ENCODE data around the gene TSPAN12. TPM values are rescaled to one million over a fixed set of nuclear protein-coding genes. Genes with fewer than 3 reads are reported as not detected.
"Not testable (repeated sequence)": the region's sequence is repeated elsewhere in the genome, so short reads cannot be mapped to it uniquely, and the experiment has no call there.

TSPAN12 gene
- polyA plus RNA-seq (2011; rRNA removed) (3.4 and 6.9 TPM in 2 replicates), polyA minus RNA-seq (2011; rRNA and poly(A)+ RNA removed) (1.6 and 9.2 TPM in 2 replicates)

DNA sequence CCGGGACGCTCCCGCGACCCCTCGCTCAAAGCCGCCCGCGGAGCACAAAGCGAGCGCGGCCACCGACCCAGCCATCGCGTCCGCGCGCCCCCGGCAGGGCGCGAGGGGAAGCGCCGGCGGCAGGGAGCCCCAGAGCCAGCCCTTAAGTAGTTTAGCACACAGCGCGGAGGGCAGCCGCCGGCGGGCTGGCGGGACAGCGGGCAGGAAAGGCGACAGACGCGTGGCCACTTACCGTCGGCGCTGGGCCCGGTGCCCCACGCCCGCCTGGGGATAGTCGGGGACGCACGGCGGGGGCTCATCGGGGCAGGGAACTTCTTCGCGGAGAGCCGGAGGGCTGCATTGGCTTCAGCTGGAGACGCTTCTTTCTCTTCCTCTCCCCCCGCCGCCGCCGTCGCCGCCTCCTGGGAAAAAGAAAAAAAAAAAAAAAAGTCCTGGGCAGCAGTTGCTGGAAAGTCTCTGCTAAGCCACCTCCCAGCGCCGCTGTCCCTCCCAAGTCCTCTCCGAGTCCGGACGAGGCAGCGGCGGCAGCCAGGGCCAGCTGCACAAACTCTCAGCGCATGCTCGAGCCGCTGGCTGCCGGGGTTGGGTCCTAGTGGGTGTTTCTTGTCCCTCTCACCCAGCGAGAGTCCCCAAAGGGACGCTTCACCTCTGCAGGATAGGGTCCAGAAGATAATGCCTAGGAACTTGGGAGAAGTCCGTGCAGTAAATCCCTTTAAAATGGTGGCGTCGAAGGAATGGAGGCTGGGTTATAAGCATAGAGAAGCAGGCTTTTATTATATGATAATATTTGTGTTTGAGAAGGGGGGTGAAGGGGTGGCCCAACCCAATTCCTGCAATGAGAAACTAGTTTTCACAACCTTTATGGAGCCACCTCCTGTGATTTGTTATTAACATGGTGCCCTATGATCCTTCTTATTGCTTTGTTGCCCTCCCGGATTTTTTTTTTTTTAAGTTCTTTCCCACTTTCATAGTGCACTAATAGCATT is at the start of gene TSPAN12:
TSPAN12 (minus strand) TSS at position 557 of the 986 bp plus-strand sequence. CDS start 1,381 bp downstream, outside the sequence.
- peak; percentile 62 for TF ChIP-seq CTCF (IDR thresholded peaks at IDR 0.05; ENCODE audit: low read depth, low read length)
- Histone ChIP-seq H3K27ac (ENCODE audit: low read depth, low read length) (no peak within 1 kb of the TSS), H3K4me3 (ENCODE audit: low read depth, low read length) (peak within 1 kb of the TSS; percentile 71), H3K27me3 (ENCODE audit: control insufficient read depth, insufficient read depth, low read length) (no peaks in the 10 kb centered on the region), H3K9me3 (ENCODE audit: control insufficient read depth, insufficient read depth, low read length) (no peaks in the 10 kb centered on the region)
- ChIA-PET POLR2A (interaction anchor here (0.6 to 1.2 kb wide), 5 partner anchors 16 to 568 kb away, joined by 3 to 5 read pairs (median 5); no protein-coding TSS in a partner anchor), CTCF (interaction anchor here (0.6 to 4.5 kb wide), 10 partner anchors 10 to 1377 kb away, joined by 3 to 19 read pairs (median 3); no protein-coding TSS in a partner anchor)
- no peak for DNase-seq (ENCODE audit: low read depth, low spot score)

DNA sequence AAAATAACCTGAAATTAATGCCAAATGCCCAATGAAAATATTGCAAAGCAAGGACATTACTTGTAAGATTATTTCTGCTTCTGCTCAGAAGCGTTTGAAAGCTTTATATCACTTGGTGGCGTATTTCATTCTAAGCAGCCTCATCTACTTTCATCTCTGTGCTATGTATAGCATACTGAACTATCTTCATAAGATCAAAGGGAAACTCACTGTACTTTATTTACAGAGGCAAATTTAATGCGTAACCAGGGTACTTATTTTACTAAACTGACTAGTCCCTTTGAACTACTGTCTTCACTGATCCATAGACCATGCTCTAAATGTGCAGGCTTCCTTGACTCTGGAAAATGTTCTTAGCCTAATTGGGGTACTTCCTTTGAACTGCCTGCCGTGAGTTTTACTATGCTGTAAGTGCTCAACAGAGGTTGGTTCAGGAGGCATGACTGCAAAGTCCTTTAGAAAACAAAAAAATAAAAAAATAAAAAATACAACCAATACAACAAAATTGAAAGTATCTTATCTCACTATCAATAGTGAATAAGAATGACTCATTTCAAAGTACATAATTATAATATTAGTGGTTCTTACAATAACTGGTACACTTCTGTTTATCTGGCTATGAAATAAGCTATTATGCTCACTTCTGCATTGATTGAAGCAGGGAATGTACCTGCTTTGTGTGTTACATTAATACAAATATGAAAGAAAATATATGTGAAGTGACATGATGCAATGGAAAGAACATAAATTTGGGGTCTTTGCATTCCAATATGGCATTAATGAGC is 41.0 kb upstream of the TSPAN12 start:
- ChIA-PET POLR2A (no interaction called here), CTCF (no interaction called here)
- no peaks in the 10 kb centered on the region for H3K27me3 ChIP-seq (ENCODE audit: control insufficient read depth, insufficient read depth, low read length)
- H3K27ac ChIP-seq (ENCODE audit: low read depth, low read length): no peak overlapping the region
- H3K9me3 ChIP-seq (ENCODE audit: control insufficient read depth, insufficient read depth, low read length): peaks cover 3% of the 10 kb centered on the region
- H3K4me3 ChIP-seq (ENCODE audit: low read depth, low read length): no peak overlapping the region
- DNase-seq (ENCODE audit: low read depth, low spot score): no peak
- TF ChIP-seq CTCF (IDR thresholded peaks at IDR 0.05; ENCODE audit: low read depth, low read length): no peak

- H3K27ac ChIP-seq (ENCODE audit: low read depth, low read length); H3K4me3 ChIP-seq (ENCODE audit: low read depth, low read length); CTCF ChIA-PET; H3K27me3 ChIP-seq (ENCODE audit: control insufficient read depth, insufficient read depth, low read length); H3K9me3 ChIP-seq (ENCODE audit: control insufficient read depth, insufficient read depth, low read length); DNase-seq (ENCODE audit: low read depth, low spot score); POLR2A ChIA-PET: not testable (repeated sequence)
Measured at GRCh38 chr7:120895253-120895652, 37.3 kb upstream of the TSPAN12 start.

DNA sequence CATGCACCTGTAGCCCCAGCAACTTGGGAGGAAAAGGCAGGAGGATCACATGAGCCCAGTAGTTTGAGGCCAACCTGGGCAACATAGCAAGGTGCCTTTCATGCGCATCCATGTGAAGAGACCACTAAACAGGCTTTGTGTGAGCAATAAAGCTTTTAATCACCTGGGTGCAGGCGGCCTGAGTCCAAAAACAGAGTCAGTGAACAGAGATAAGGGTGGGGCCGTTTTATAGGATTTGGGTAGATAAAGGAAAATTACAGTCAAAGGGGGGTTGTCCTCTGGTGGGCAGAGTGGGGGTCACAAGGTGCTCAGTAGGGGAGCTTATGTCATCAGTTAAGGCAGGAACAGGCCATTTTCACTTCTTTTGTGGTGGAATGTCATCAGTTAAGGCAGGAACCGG is 27.7 kb upstream of the TSPAN12 start:
- H3K4me3 ChIP-seq (ENCODE audit: low read depth, low read length); POLR2A ChIA-PET; CTCF ChIA-PET; DNase-seq (ENCODE audit: low read depth, low spot score); H3K27me3 ChIP-seq (ENCODE audit: control insufficient read depth, insufficient read depth, low read length); H3K9me3 ChIP-seq (ENCODE audit: control insufficient read depth, insufficient read depth, low read length); H3K27ac ChIP-seq (ENCODE audit: low read depth, low read length): not testable (repeated sequence)

GRCh38 chr7:120877701-120878100 is 19.8 kb upstream of the TSPAN12 start:
- no peak for TF ChIP-seq CTCF (IDR thresholded peaks at IDR 0.05; ENCODE audit: low read depth, low read length)
- ChIA-PET POLR2A (interaction anchor here (0.6 kb wide), 2 partner anchors 40 to 453 kb away, joined by 3 to 7 read pairs; no protein-coding TSS in a partner anchor), CTCF (interaction anchor here (1.0 kb wide), 1 partner anchor 85 kb away, joined by 3 read pairs; no protein-coding TSS in a partner anchor)
- Histone ChIP-seq H3K27me3 (ENCODE audit: control insufficient read depth, insufficient read depth, low read length) (peaks cover 3% of the 10 kb centered on the region), H3K27ac (ENCODE audit: low read depth, low read length) (no peak overlapping the region), H3K4me3 (ENCODE audit: low read depth, low read length) (no peak overlapping the region), H3K9me3 (ENCODE audit: control insufficient read depth, insufficient read depth, low read length) (no peaks in the 10 kb centered on the region)
- DNase-seq (ENCODE audit: low read depth, low spot score): no peak
